H9 (cell line): ENCODE measurements around the gene USP37. TPM values are rescaled to one million over a fixed set of nuclear protein-coding genes. Genes with fewer than 3 reads are reported as not detected.

Experiments
- DNase-seq: peaks from one replicate; pipeline ENCODE4 v3.0.0-alpha.2; 2017
- H2AFZ ChIP-seq: one replicate; pipeline ENCODE4 v1.6.1; 2013; ENCODE audit warnings: mild to moderate bottlenecking, low read length, control low read depth, moderate library complexity
- H2AK5ac ChIP-seq: 2 replicates; pipeline ENCODE4 v1.6.1; 2013; ENCODE audit warnings: low read length, control low read depth, mixed read lengths; ENCODE audit not compliant: insufficient read length
- H2BK120ac ChIP-seq: one replicate; pipeline ENCODE4 v1.6.1; 2013; ENCODE audit warnings: low read depth, mild to moderate bottlenecking, low read length, control low read depth, inconsistent platforms; ENCODE audit not compliant: poor library complexity, severe bottlenecking
- H2BK12ac ChIP-seq: 2 replicates; pipeline ENCODE4 v1.6.1; 2013; ENCODE audit warnings: low read length, control low read depth, mixed read lengths, low read depth; ENCODE audit not compliant: insufficient read length
- H2BK15ac ChIP-seq: 2 replicates; pipeline ENCODE4 v1.6.1; 2013; ENCODE audit warnings: low read depth, low read length, control low read depth
- H2BK20ac ChIP-seq: one replicate; pipeline ENCODE4 v1.6.1; 2013; ENCODE audit warnings: low read depth, mild to moderate bottlenecking, low read length, control low read depth, inconsistent platforms; ENCODE audit not compliant: poor library complexity, severe bottlenecking
- H2BK5ac ChIP-seq: 2 replicates; pipeline ENCODE4 v1.6.1; 2013; ENCODE audit warnings: low read length, control low read depth, mixed read lengths; ENCODE audit not compliant: insufficient read length
- H3K14ac ChIP-seq: 2 replicates; pipeline ENCODE4 v1.6.1; 2013; ENCODE audit warnings: low read length, control low read depth; ENCODE audit not compliant: insufficient read depth
- H3K18ac ChIP-seq: 2 replicates; pipeline ENCODE4 v1.6.1; 2013; ENCODE audit warnings: low read depth, mild to moderate bottlenecking, mixed read lengths, low read length, control low read depth; ENCODE audit not compliant: insufficient read length
- H3K23ac ChIP-seq: 2 replicates; pipeline ENCODE4 v1.6.1; 2013; ENCODE audit warnings: low read length, control low read depth, mixed read lengths, low read depth; ENCODE audit not compliant: insufficient read length
- H3K23me2 ChIP-seq: 2 replicates; pipeline ENCODE4 v1.6.1; 2013; ENCODE audit warnings: low read depth, mild to moderate bottlenecking, mixed read lengths, low read length, control low read depth; ENCODE audit not compliant: insufficient read length, poor library complexity, severe bottlenecking
- H3K27ac ChIP-seq: 2 replicates; pipeline ENCODE4 v1.5.1; 2013; ENCODE audit warnings: low read length, control low read depth, mixed read lengths, low read depth; ENCODE audit not compliant: insufficient read length
- H3K27me3 ChIP-seq: 2 replicates; pipeline ENCODE4 v1.6.1; 2013; ENCODE audit warnings: low read length, control low read depth, inconsistent platforms; ENCODE audit not compliant: insufficient read depth
- H3K4ac ChIP-seq: 2 replicates; pipeline ENCODE4 v1.6.1; 2013; ENCODE audit warnings: low read depth, mild to moderate bottlenecking, control low read depth, inconsistent platforms, low read length, moderate library complexity
- H3K4me1 ChIP-seq: 2 replicates; pipeline ENCODE4 v1.6.1; 2013; ENCODE audit warnings: low read length, control low read depth, inconsistent platforms; ENCODE audit not compliant: insufficient read depth
- H3K4me2 ChIP-seq: 2 replicates; pipeline ENCODE4 v1.6.1; 2013; ENCODE audit warnings: low read length, control low read depth, mixed read lengths; ENCODE audit not compliant: insufficient read length, insufficient read depth
- H3K56ac ChIP-seq: 2 replicates; pipeline ENCODE4 v1.6.1; 2013; ENCODE audit warnings: low read depth, mild to moderate bottlenecking, mixed read lengths, low read length, control low read depth; ENCODE audit not compliant: insufficient read length
- H3K79me1 ChIP-seq: 2 replicates; pipeline ENCODE4 v1.6.1; 2013; ENCODE audit warnings: low read depth, mild to moderate bottlenecking, moderate library complexity, low read length, control low read depth, inconsistent platforms; ENCODE audit not compliant: insufficient read depth, poor library complexity, severe bottlenecking
- H3K79me2 ChIP-seq: 2 replicates; pipeline ENCODE4 v1.6.1; 2013; ENCODE audit warnings: low read length, control low read depth, inconsistent platforms; ENCODE audit not compliant: insufficient read depth
- H3K9ac ChIP-seq: 2 replicates; pipeline ENCODE4 v1.6.1; 2013; ENCODE audit warnings: low read length, control low read depth, mixed read lengths; ENCODE audit not compliant: insufficient read length; ENCODE audit errors: extremely low read depth
- H3K9me3 ChIP-seq: one replicate; pipeline ENCODE4 v1.6.1; 2013; ENCODE audit warnings: low read depth, low read length, inconsistent platforms; ENCODE audit not compliant: control insufficient read depth
- H3T11ph ChIP-seq: one replicate; pipeline ENCODE4 v1.6.1; 2013; ENCODE audit warnings: mild to moderate bottlenecking, low read length, control low read depth, inconsistent platforms
- H4K20me1 ChIP-seq: one replicate; pipeline ENCODE4 v1.6.1; 2013; ENCODE audit not compliant: control insufficient read depth, insufficient read length, insufficient read depth
- H4K5ac ChIP-seq: 2 replicates; pipeline ENCODE4 v1.6.1; 2013; ENCODE audit warnings: low read depth, mild to moderate bottlenecking, mixed read lengths, low read length, control low read depth; ENCODE audit not compliant: insufficient read length
- H4K8ac ChIP-seq: replicated peaks from 2 replicates; pipeline ENCODE4 v1.6.1; 2013; ENCODE audit warnings: low read length, control low read depth, mixed read lengths, low read depth; ENCODE audit not compliant: insufficient read length
- H4K91ac ChIP-seq: 2 replicates; pipeline ENCODE4 v1.6.1; 2013; ENCODE audit warnings: low read depth, mild to moderate bottlenecking, moderate library complexity, mixed read lengths, low read length, control low read depth; ENCODE audit not compliant: insufficient read length
- H3K27ac Mint-ChIP-seq, 3 experiments: 2 replicates in 2 of 3; 3 replicates in 1 of 3; pipeline ENCODE4 v1.8.0; 2020 to 2021; ENCODE audit warnings: mixed read lengths in 3 of 3, mild to moderate bottlenecking in 1 of 3, moderate library complexity in 1 of 3
- H3K27me3 Mint-ChIP-seq: 2 replicates; pipeline ENCODE4 v1.8.0; 2021; ENCODE audit warnings: low read depth, mild to moderate bottlenecking, moderate library complexity, mixed read lengths
- H3K36me3 Mint-ChIP-seq, 3 experiments: 2 replicates in 2 of 3; 3 replicates in 1 of 3; pipeline ENCODE4 v1.8.0; 2020 to 2021; ENCODE audit warnings: low read depth in 3 of 3, mixed read lengths in 3 of 3; ENCODE audit not compliant: insufficient read depth in 1 of 3
- H3K4me1 Mint-ChIP-seq, 2 experiments: 2 replicates each; pipeline ENCODE4 v1.8.0; 2020; ENCODE audit warnings: mixed read lengths in 2 of 2
- H3K4me3 Mint-ChIP-seq, 2 experiments: 2 replicates in 1 of 2; 3 replicates in 1 of 2; pipeline ENCODE4 v1.8.0; 2020 to 2021; ENCODE audit warnings: mild to moderate bottlenecking in 2 of 2, mixed read lengths in 2 of 2, moderate library complexity in 1 of 2
- H3K9me3 Mint-ChIP-seq, 2 experiments: 2 replicates in 1 of 2; 3 replicates in 1 of 2; pipeline ENCODE4 v1.8.0; 2020; ENCODE audit warnings: mild to moderate bottlenecking in 2 of 2, mixed read lengths in 2 of 2, moderate library complexity in 1 of 2
- CTCF ChIP-seq: fragments of 200-600 bp; sonication (generic); conservative IDR thresholded peaks from 3 replicates; pipeline ENCODE4 v1.8.0; 2021; ENCODE audit warnings: antibody characterized with exemption, mild to moderate bottlenecking
- WGBS: extraction: QIAGEN DNeasy Blood & Tissue Kit; methylation state at CpG from one replicate; pipeline ENCODE4 v1.1.7; 2013; ENCODE audit warnings: missing lambda C conversion rate, low lambda C conversion rate, mixed read lengths; ENCODE audit not compliant: insufficient read length; ENCODE audit errors: extremely low coverage; 5-methylcytosine and 5-hydroxymethylcytosine counted together
- total RNA-seq: library from RNA; stranded (reverse); gene quantifications from 2 replicates; pipeline ENCODE4 v1.2.1, GENCODE V29; 2021

The USP37 gene
- total RNA-seq, 1 experiment from 2014 or later, result 34.9 TPM

DNA sequence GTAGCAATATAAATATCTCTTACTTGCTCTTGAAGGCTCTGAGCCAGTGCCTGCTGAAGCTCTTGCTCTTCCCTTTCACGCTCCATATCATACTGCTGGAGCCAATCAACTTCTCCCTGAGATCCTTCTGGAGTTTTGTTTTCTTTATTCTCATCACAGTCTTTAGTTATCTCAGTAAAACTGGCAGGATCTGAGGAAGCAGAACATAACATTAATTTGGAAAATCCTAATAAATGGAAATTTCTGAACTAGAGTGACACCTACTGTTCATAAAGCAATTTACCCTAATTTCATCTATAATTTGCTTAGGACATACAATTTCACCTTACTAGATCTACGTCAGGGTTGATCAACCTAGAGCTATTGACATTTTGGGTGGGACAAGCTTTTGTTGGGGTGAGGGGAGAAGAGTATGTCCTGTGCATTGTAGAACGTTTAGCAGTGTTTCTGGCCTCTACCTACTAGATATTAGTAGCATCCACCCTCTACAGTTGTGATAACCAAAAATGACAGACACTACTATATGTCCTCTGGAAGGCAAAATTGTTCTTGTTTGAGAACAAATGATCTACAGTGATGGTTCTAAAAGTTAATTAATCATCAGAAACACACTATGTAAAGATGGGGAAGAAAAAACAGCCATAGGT lies 102.0 kb downstream of the USP37 start:
- no peak overlapping the region for H3K27ac ChIP-seq
- TF ChIP-seq CTCF, result peak; percentile 58

More for the DNA sequence above, 102.0 kb downstream of the USP37 start:
- Histone ChIP-seq H3K9ac (no peak overlapping the region), H3K14ac (no peak overlapping the region), H2BK15ac (no peak overlapping the region), H3T11ph (no peak overlapping the region), H3K4me2 (no peak overlapping the region), H4K91ac (no peak overlapping the region), H3K9me3 (no peaks in the 10 kb centered on the region), H2BK120ac (no peak overlapping the region), H3K79me1 (no peaks in the 10 kb centered on the region), H2AFZ (no peak overlapping the region), H3K4ac (no peak overlapping the region), H3K27me3 (no peaks in the 10 kb centered on the region), H2BK5ac (no peak overlapping the region), H3K23me2 (no peaks in the 10 kb centered on the region), H3K79me2 (no peaks in the 10 kb centered on the region), H3K18ac (no peak overlapping the region), H2BK20ac (no peak overlapping the region), H2AK5ac (no peak overlapping the region), H4K20me1 (no peaks in the 10 kb centered on the region), H4K5ac (no peak overlapping the region), H3K4me1 (no peaks in the 10 kb centered on the region), H3K23ac (no peak overlapping the region), H3K56ac (no peak overlapping the region), H2BK12ac (no peak overlapping the region), H4K8ac (no peak overlapping the region)
- no peak overlapping the region for H3K4me3 Mint-ChIP-seq
- no peak for DNase-seq
- no peak overlapping the region for H3K27ac Mint-ChIP-seq
- peaks cover 0 to 3% of the 10 kb centered on the region in 2 experiments; a peak in 1 of 5 replicates for H3K9me3 Mint-ChIP-seq
- peaks cover 26 to 55% (median 50%) of the 10 kb centered on the region in 3 experiments for H3K36me3 Mint-ChIP-seq
- no peaks in the 10 kb centered on the region for H3K27me3 Mint-ChIP-seq
- WGBS, result no CpG with 5 or more reads among the region's 3 CpGs
- no peaks in the 10 kb centered on the region for H3K4me1 Mint-ChIP-seq
